ENCODE results near the gene SIRT2. TPM values are rescaled to one million over a fixed set of nuclear protein-coding genes. Genes with fewer than 3 reads are reported as not detected.

The SIRT2 gene
- total and polyA plus RNA-seq, 2 of the 13 experiments (the other 11 are each of a cell fraction or from before 2014, with no cell fraction given): 22.3 to 26.1 TPM

DNA sequence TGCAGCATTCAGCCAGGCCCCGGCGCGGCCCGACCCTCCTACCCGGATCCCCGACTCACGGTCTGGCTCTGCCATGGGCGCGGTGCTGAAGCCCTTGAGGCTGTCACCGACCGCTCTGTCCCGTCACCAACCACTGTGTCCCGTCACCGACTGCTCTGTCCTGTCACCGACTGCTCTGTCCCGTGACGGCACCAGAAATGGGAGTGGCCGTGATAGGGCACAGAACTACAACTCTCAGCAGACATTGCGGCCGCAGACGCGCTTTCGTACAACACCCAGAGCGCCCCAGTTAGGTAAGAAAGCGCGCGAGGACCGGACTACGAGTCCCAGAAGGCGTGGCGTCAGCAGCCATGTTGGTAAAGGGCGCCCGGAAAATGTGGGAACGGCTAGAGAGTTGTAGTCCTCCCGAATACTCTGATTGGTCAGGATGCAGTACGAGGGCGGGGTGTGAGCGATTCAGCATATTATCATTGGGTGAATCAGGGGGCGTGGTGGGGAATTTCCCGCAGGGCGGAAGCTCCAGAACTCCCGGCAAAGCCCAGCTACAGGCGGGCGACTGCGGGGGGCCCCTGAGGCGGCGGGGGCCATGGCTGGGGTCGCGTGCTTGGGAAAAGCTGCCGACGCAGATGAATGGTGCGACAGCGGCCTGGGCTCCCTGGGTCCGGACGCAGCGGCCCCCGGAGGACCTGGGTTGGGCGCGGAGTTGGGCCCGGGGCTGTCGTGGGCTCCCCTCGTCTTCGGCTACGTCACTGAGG is at the start of gene SIRT2, which contains the start of gene NFKBIB (continued):
- TF ChIP-seq, protein P1, sequence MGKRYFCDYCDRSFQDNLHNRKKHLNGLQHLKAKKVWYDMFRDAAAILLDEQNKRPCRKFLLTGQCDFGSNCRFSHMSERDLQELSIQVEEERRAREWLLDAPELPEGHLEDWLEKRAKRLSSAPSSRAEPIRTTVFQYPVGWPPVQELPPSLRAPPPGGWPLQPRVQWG (CRISPR knock-in tag; IDR thresholded peaks at IDR 0.05; ENCODE audit: borderline replicate concordance, low read depth): no peak
- 0 out of 2 replicates have a peak, but pooled peaks have one; percentile 36 for TF ChIP-seq GATAD2A (CRISPR knock-in tag; IDR thresholded peaks at IDR 0.05)
- TF ChIP-seq PHF8 (CRISPR knock-in tag; IDR thresholded peaks at IDR 0.05): peak; percentile 74
- no peak for TF ChIP-seq ZFP36L2 (CRISPR knock-in tag; IDR thresholded peaks at IDR 0.05)
- peak; percentile 86; the same call in 1 of the 2 replicates for TF ChIP-seq KLF9 (CRISPR knock-in tag; IDR thresholded peaks at IDR 0.05; ENCODE audit: low read depth)
- peak; percentile 92 for TF ChIP-seq ARID4A (CRISPR knock-in tag; IDR thresholded peaks at IDR 0.05; ENCODE audit: borderline replicate concordance)
- TF ChIP-seq ZNF841 (CRISPR knock-in tag; IDR thresholded peaks at IDR 0.05; ENCODE audit: borderline replicate concordance): no peak
- TF ChIP-seq ZNF432 (CRISPR knock-in tag; IDR thresholded peaks at IDR 0.05; ENCODE audit: borderline replicate concordance): no peak
- TF ChIP-seq ZBTB7B (CRISPR knock-in tag; IDR thresholded peaks at IDR 0.05): peak; percentile 50; the same call in 1 of the 2 replicates
- no peak for TF ChIP-seq CREB3 (CRISPR knock-in tag; IDR thresholded peaks at IDR 0.05)
- no peak for TF ChIP-seq ZNF713 (CRISPR knock-in tag; IDR thresholded peaks at IDR 0.05)
- TF ChIP-seq MNT (IDR thresholded peaks at IDR 0.05): peak; percentile 59
- TF ChIP-seq PHF20 (CRISPR knock-in tag; IDR thresholded peaks at IDR 0.05): peak; percentile 68
- 0 out of 2 replicates have a peak, but pooled peaks have one; percentile 31 for TF ChIP-seq HNF4G (IDR thresholded peaks at IDR 0.05; ENCODE audit: borderline replicate concordance, low read depth, low read length)
- TF ChIP-seq HNF4G (CRISPR knock-in tag; IDR thresholded peaks at IDR 0.05; ENCODE audit: borderline replicate concordance, low read depth): no peak; the same call in 1 of the 2 replicates
- TF ChIP-seq FOSL2 (CRISPR knock-in tag; IDR thresholded peaks at IDR 0.05): 0 out of 2 replicates have a peak, but pooled peaks have one; percentile 44
- peak; percentile 22; the same call in 1 of the 2 replicates for TF ChIP-seq TBX3 (IDR thresholded peaks at IDR 0.05; ENCODE audit: borderline replicate concordance)
- TF ChIP-seq ZNF543 (CRISPR knock-in tag; IDR thresholded peaks at IDR 0.05): peak; percentile 59
- TF ChIP-seq, protein P2, sequence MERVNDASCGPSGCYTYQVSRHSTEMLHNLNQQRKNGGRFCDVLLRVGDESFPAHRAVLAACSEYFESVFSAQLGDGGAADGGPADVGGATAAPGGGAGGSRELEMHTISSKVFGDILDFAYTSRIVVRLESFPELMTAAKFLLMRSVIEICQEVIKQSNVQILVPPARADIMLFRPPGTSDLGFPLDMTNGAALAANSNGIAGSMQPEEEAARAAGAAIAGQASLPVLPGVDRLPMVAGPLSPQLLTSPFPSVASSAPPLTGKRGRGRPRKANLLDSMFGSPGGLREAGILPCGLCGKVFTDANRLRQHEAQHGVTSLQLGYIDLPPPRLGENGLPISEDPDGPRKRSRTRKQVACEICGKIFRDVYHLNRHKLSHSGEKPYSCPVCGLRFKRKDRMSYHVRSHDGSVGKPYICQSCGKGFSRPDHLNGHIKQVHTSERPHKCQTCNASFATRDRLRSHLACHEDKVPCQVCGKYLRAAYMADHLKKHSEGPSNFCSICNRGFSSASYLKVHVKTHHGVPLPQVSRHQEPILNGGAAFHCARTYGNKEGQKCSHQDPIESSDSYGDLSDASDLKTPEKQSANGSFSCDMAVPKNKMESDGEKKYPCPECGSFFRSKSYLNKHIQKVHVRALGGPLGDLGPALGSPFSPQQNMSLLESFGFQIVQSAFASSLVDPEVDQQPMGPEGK (CRISPR knock-in tag; IDR thresholded peaks at IDR 0.05): peak; percentile 97
- TF ChIP-seq ZNF430 (CRISPR knock-in tag; IDR thresholded peaks at IDR 0.05): peak; percentile 91; the same call in 1 of the 2 replicates
- peak; percentile 30; the same call in 1 of the 2 replicates for TF ChIP-seq TAF1 (CRISPR knock-in tag; IDR thresholded peaks at IDR 0.05)

Measured in HepG2 (cell line).